CD8-positive, alpha-beta memory T cell (primary cell): Measurements from ENCODE around the gene PTBP2. TPM values are rescaled to one million over a fixed set of nuclear protein-coding genes. Genes with fewer than 3 reads are reported as not detected.
"Not testable (repeated sequence)": the region's sequence is repeated elsewhere in the genome, so short reads cannot be mapped to it uniquely, and the experiment has no call there.

ENCODE experiments used
- CTCF ChIA-PET: fragments of 350-600 bp; sonication (Branson Sonifier 250); formaldehyde crosslinking; loops from one replicate; lab custom pipeline; 2021; ENCODE audit warnings: antibody characterized with exemption; lab: Charles Lee
- POLR2A ChIA-PET: fragments of 350-600 bp; sonication (Branson Sonifier 250); formaldehyde crosslinking; loops from one replicate; lab custom pipeline; 2021; ENCODE audit warnings: antibody characterized with exemption; lab: Charles Lee
- DNase-seq, 5 donors: peaks; one replicate each; pipeline versions ENCODE4 v3.0.0 to v3.0.0-alpha.2; 2020 to 2022; ENCODE audit warnings: mixed read lengths in 1 of 5
- H3K27ac ChIP-seq: one replicate; pipeline ENCODE4 v1.7.0; 2013; ENCODE audit warnings: low read depth, mild to moderate bottlenecking, low read length, moderate library complexity
- H3K27me3 ChIP-seq: 2 replicates; pipeline ENCODE4 v1.7.0; 2013; ENCODE audit warnings: low read length, mild to moderate bottlenecking; ENCODE audit not compliant: insufficient read depth, poor library complexity, severe bottlenecking
- H3K36me3 ChIP-seq: 2 replicates; pipeline ENCODE4 v1.7.0; 2013; ENCODE audit warnings: mild to moderate bottlenecking, low read length, moderate library complexity; ENCODE audit not compliant: insufficient read depth
- H3K4me1 ChIP-seq: 2 replicates; pipeline ENCODE4 v1.7.0; 2013; ENCODE audit warnings: mild to moderate bottlenecking, low read length, moderate library complexity; ENCODE audit not compliant: insufficient read depth
- H3K4me3 ChIP-seq: 2 replicates; pipeline ENCODE4 v1.7.0; 2013; ENCODE audit warnings: mild to moderate bottlenecking, low read length
- H3K9me3 ChIP-seq: 2 replicates; pipeline ENCODE4 v1.7.0; 2013; ENCODE audit warnings: mild to moderate bottlenecking, low read length
- H3K27ac Mint-ChIP-seq, 8 donors: one replicate each; pipeline ENCODE4 v1.8.0; 2020 to 2021; ENCODE audit warnings: mixed read lengths in 8 of 8, mild to moderate bottlenecking in 6 of 8, inconsistent platforms in 3 of 8, moderate library complexity in 3 of 8
- H3K27me3 Mint-ChIP-seq, 2 donors: one replicate each; pipeline ENCODE4 v1.8.0; 2020 to 2021; ENCODE audit warnings: mixed read lengths in 2 of 2, mild to moderate bottlenecking in 1 of 2, moderate library complexity in 1 of 2
- H3K36me3 Mint-ChIP-seq, 3 donors: one replicate each; pipeline ENCODE4 v1.8.0; 2020 to 2021; ENCODE audit warnings: mixed read lengths in 3 of 3, inconsistent platforms in 1 of 3, mild to moderate bottlenecking in 1 of 3
- H3K4me1 Mint-ChIP-seq, 3 donors: one replicate each; pipeline ENCODE4 v1.8.0; 2020 to 2021; ENCODE audit warnings: mixed read lengths in 3 of 3, inconsistent platforms in 1 of 3, mild to moderate bottlenecking in 1 of 3
- H3K4me3 Mint-ChIP-seq, 7 donors: one replicate each; pipeline ENCODE4 v1.8.0; 2020 to 2021; ENCODE audit warnings: mixed read lengths in 7 of 7, mild to moderate bottlenecking in 6 of 7, moderate library complexity in 4 of 7, inconsistent platforms in 2 of 7
- H3K9me3 Mint-ChIP-seq, 5 donors: one replicate each; pipeline ENCODE4 v1.8.0; 2020 to 2022; ENCODE audit warnings: mixed read lengths in 5 of 5, mild to moderate bottlenecking in 3 of 5, moderate library complexity in 2 of 5, inconsistent platforms in 1 of 5
- polyA plus RNA-seq: library from polyadenylated mRNA; unstranded; fragments of 300-500 nt; fragmentation: Illumina TruSeq; gene quantifications from one replicate; pipeline ENCODE4 v1.2.3, GENCODE V29; 2021
- total RNA-seq, 2 experiments: library from RNA; stranded (reverse); gene quantifications; one replicate each; pipeline ENCODE4 v1.2.3, GENCODE V29; 2021

Gene PTBP2
- total and polyA plus RNA-seq, 3 experiments from 2014 or later: 4.0 to 12.0 (median 9.4) TPM

- Mint-ChIP-seq H3K4me3 (no peak overlapping the region), H3K36me3 (peaks cover 4 to 25% (median 10%) of the 10 kb centered on the region in 3 donors), H3K4me1 (peaks cover 35 to 68% (median 66%) of the 10 kb centered on the region in 3 donors), H3K27ac (no peak overlapping the region), H3K27me3 (no peaks in the 10 kb centered on the region), H3K9me3 (no peaks in the 10 kb centered on the region)
- ChIA-PET POLR2A (no interaction called here), CTCF (no interaction called here)
- H3K4me1 ChIP-seq: no peaks in the 10 kb centered on the region
- no peak for DNase-seq
- H3K27me3 ChIP-seq: no peaks in the 10 kb centered on the region
- no peaks in the 10 kb centered on the region for H3K9me3 ChIP-seq
- H3K27ac ChIP-seq: no peak overlapping the region
- no peak overlapping the region for H3K4me3 ChIP-seq
- no peaks in the 10 kb centered on the region for H3K36me3 ChIP-seq
These were observed 19.8 kb downstream of the PTBP2 start for GRCh38 chr1:96741335-96741734.

- H3K4me1 Mint-ChIP-seq: peaks cover 48 to 71% (median 68%) of the 10 kb centered on the region in 3 donors
- Histone ChIP-seq H3K27me3 (no peaks in the 10 kb centered on the region), H3K36me3 (no peaks in the 10 kb centered on the region), H3K4me1 (peaks cover 4% of the 10 kb centered on the region), H3K4me3 (no peak overlapping the region), H3K27ac (no peak overlapping the region), H3K9me3 (no peaks in the 10 kb centered on the region)
- no peaks in the 10 kb centered on the region for H3K9me3 Mint-ChIP-seq
- POLR2A ChIA-PET: no interaction called here
- DNase-seq: no peak
- H3K36me3 Mint-ChIP-seq: peaks cover 10 to 25% (median 11%) of the 10 kb centered on the region in 3 donors
- H3K27me3 Mint-ChIP-seq: no peaks in the 10 kb centered on the region
- CTCF ChIA-PET: no interaction called here
- peak overlapping the region in 1 of 7 donors; percentile 10 for H3K4me3 Mint-ChIP-seq
- no peak overlapping the region for H3K27ac Mint-ChIP-seq
These were observed 25.1 kb downstream of the PTBP2 start for GRCh38 chr1:96746440-96747420.

- Mint-ChIP-seq H3K27ac (peak overlapping the region in 2 of 8 donors; percentile 8 to 12), H3K4me3 (no peak overlapping the region), H3K27me3 (no peaks in the 10 kb centered on the region), H3K36me3 (peaks cover 14 to 32% (median 15%) of the 10 kb centered on the region in 3 donors), H3K4me1 (peaks cover 44 to 63% (median 60%) of the 10 kb centered on the region in 3 donors), H3K9me3 (no peaks in the 10 kb centered on the region)
- Histone ChIP-seq H3K4me3 (no peak overlapping the region), H3K9me3 (no peaks in the 10 kb centered on the region), H3K27me3 (no peaks in the 10 kb centered on the region), H3K36me3 (peaks cover 6% of the 10 kb centered on the region), H3K27ac (no peak overlapping the region), H3K4me1 (peaks cover 4% of the 10 kb centered on the region)
- DNase-seq: no peak
- POLR2A ChIA-PET: no interaction called here
- CTCF ChIA-PET: no interaction called here
These were observed 26.0 kb downstream of the PTBP2 start for GRCh38 chr1:96747565-96747964.

GRCh38 chr1:96748078-96748477 lies 26.5 kb downstream of the PTBP2 start:
- DNase-seq: no peak
- Mint-ChIP-seq H3K27ac (peak overlapping the region in 1 of 8 donors; percentile 48), H3K4me1 (peaks cover 44 to 59% (median 58%) of the 10 kb centered on the region in 3 donors), H3K4me3 (peak overlapping the region in 1 of 7 donors; percentile 25), H3K27me3 (no peaks in the 10 kb centered on the region), H3K36me3 (peaks cover 19 to 35% (median 20%) of the 10 kb centered on the region in 3 donors), H3K9me3 (no peaks in the 10 kb centered on the region)
- CTCF ChIA-PET: no interaction called here
- Histone ChIP-seq H3K4me1 (peaks cover 4% of the 10 kb centered on the region), H3K4me3 (no peak overlapping the region), H3K36me3 (peaks cover 11% of the 10 kb centered on the region), H3K27me3 (no peaks in the 10 kb centered on the region), H3K27ac (no peak overlapping the region), H3K9me3 (no peaks in the 10 kb centered on the region)
- POLR2A ChIA-PET: no interaction called here

GRCh38 chr1:96749618-96750017 lies 28.0 kb downstream of the PTBP2 start:
- CTCF ChIA-PET: no interaction called here

GRCh38 chr1:96752394-96752793 lies 30.8 kb downstream of the PTBP2 start:
- Histone ChIP-seq H3K4me1 (no peaks in the 10 kb centered on the region), H3K27me3 (no peaks in the 10 kb centered on the region), H3K36me3 (peaks cover 18% of the 10 kb centered on the region), H3K9me3 (no peaks in the 10 kb centered on the region), H3K4me3 (no peak overlapping the region), H3K27ac (no peak overlapping the region)
- H3K4me3 Mint-ChIP-seq: no peak overlapping the region
- peaks cover 28 to 35% (median 29%) of the 10 kb centered on the region in 3 donors for H3K4me1 Mint-ChIP-seq
- H3K36me3 Mint-ChIP-seq: peaks cover 24 to 68% (median 37%) of the 10 kb centered on the region in 3 donors
- CTCF ChIA-PET: no interaction called here
- H3K27me3 Mint-ChIP-seq: no peaks in the 10 kb centered on the region
- no peaks in the 10 kb centered on the region for H3K9me3 Mint-ChIP-seq
- DNase-seq: no peak
- POLR2A ChIA-PET: no interaction called here
- no peak overlapping the region for H3K27ac Mint-ChIP-seq

More at GRCh38 chr1:96749618-96750017, 28.0 kb downstream of the PTBP2 start:
- peaks cover 18% of the 10 kb centered on the region for H3K36me3 ChIP-seq
- H3K27ac ChIP-seq: no peak overlapping the region
- POLR2A ChIA-PET: no interaction called here
- Mint-ChIP-seq H3K4me1 (peaks cover 44 to 55% (median 48%) of the 10 kb centered on the region in 3 donors), H3K36me3 (peaks cover 24 to 47% (median 31%) of the 10 kb centered on the region in 3 donors), H3K4me3 (no peak overlapping the region), H3K27me3 (no peaks in the 10 kb centered on the region), H3K27ac (no peak overlapping the region), H3K9me3 (no peaks in the 10 kb centered on the region)
- H3K27me3 ChIP-seq: no peaks in the 10 kb centered on the region
- peaks cover 4% of the 10 kb centered on the region for H3K4me1 ChIP-seq
- no peak overlapping the region for H3K4me3 ChIP-seq
- DNase-seq: no peak
- H3K9me3 ChIP-seq: no peaks in the 10 kb centered on the region

GRCh38 chr1:96756789-96757188 lies 35.2 kb downstream of the PTBP2 start:
- peaks cover 18% of the 10 kb centered on the region for H3K36me3 ChIP-seq
- DNase-seq: no peak
- no peaks in the 10 kb centered on the region for H3K27me3 ChIP-seq
- no peaks in the 10 kb centered on the region for H3K4me1 ChIP-seq
- ChIA-PET CTCF (no interaction called here), POLR2A (no interaction called here)
- H3K9me3 ChIP-seq: no peaks in the 10 kb centered on the region
- H3K27me3 Mint-ChIP-seq: no peaks in the 10 kb centered on the region
- no peak overlapping the region for H3K4me3 ChIP-seq
- H3K9me3 Mint-ChIP-seq: peaks cover 0 to 5% (median 4%) of the 10 kb centered on the region in 5 donors
- no peak overlapping the region for H3K27ac Mint-ChIP-seq
- H3K4me1 Mint-ChIP-seq: peaks cover 0 to 4% (median 2%) of the 10 kb centered on the region in 3 donors
- peaks cover 35 to 66% (median 45%) of the 10 kb centered on the region in 3 donors for H3K36me3 Mint-ChIP-seq
- H3K4me3 Mint-ChIP-seq: no peak overlapping the region
- H3K27ac ChIP-seq: no peak overlapping the region

- H3K27ac Mint-ChIP-seq, H3K4me3 ChIP-seq, H3K27ac ChIP-seq, H3K27me3 ChIP-seq, DNase-seq, CTCF ChIA-PET, H3K9me3 ChIP-seq, H3K4me3 Mint-ChIP-seq, H3K36me3 ChIP-seq, H3K9me3 Mint-ChIP-seq, H3K4me1 ChIP-seq, POLR2A ChIA-PET, H3K27me3 Mint-ChIP-seq: not testable (repeated sequence)
- peaks cover 16 to 25% (median 21%) of the 10 kb centered on the region in 3 donors for H3K36me3 Mint-ChIP-seq
- H3K4me1 Mint-ChIP-seq: peaks cover 8 to 18% (median 14%) of the 10 kb centered on the region in 3 donors
These were observed 41.0 kb downstream of the PTBP2 start for GRCh38 chr1:96762586-96762985.
